WTC11 (cell line): ENCODE data around the gene SMIM28. TPM values are rescaled to one million over a fixed set of nuclear protein-coding genes. Genes with fewer than 3 reads are reported as not detected.

Experiments used
- ATAC-seq: fragments of 200-7000 bp; cut with Tn5 transposase; 2 replicates; pipeline ENCODE4 v1.10.0; 2021; ENCODE audit warnings: mild to moderate bottlenecking, moderate library complexity
- CTCF ChIA-PET: fragments of 300-600 bp; sonication (Branson Sonifier 250); formaldehyde crosslinking; loops from one replicate; lab custom pipeline; 2021; ENCODE audit warnings: antibody characterized with exemption; lab: Charles Lee
- POLR2A ChIA-PET: fragments of 350-600 bp; sonication (Branson Sonifier 250); formaldehyde crosslinking; loops from one replicate; lab custom pipeline; 2021; ENCODE audit warnings: antibody characterized with exemption; lab: Charles Lee
- DNase-seq: peaks from one replicate; pipeline ENCODE4 v3.0.0; 2021; ENCODE audit warnings: low spot score
- H3K27ac Mint-ChIP-seq: 2 replicates; pipeline ENCODE4 v1.8.0; 2021; ENCODE audit warnings: mixed read lengths
- H3K27me3 Mint-ChIP-seq: 2 replicates; pipeline ENCODE4 v1.8.0; 2021; ENCODE audit warnings: low read depth, mild to moderate bottlenecking, moderate library complexity, mixed read lengths
- H3K36me3 Mint-ChIP-seq: 2 replicates; pipeline ENCODE4 v1.8.0; 2021; ENCODE audit warnings: mixed read lengths
- H3K4me1 Mint-ChIP-seq: 2 replicates; pipeline ENCODE4 v1.8.0; 2022; ENCODE audit warnings: mixed read lengths
- H3K4me3 Mint-ChIP-seq: 2 replicates; pipeline ENCODE4 v1.8.0; 2021; ENCODE audit warnings: mild to moderate bottlenecking, moderate library complexity, mixed read lengths
- H3K9me3 Mint-ChIP-seq: 2 replicates; pipeline ENCODE4 v1.8.0; 2021; ENCODE audit warnings: mixed read lengths
- CREB1 ChIP-seq: sonication (generic); formaldehyde crosslinking; IDR thresholded peaks from 2 replicates; pipeline ENCODE4 v1.8.0; 2023; ENCODE audit warnings: mild to moderate bottlenecking, missing genetic modification reagents
- ETV6 ChIP-seq: sonication (generic); formaldehyde crosslinking; IDR thresholded peaks from 2 replicates; pipeline ENCODE4 v1.8.1; 2022; ENCODE audit warnings: mild to moderate bottlenecking, missing genetic modification reagents
- HMGA2 ChIP-seq: fragments of 250-450 bp; sonication (Bioruptor Pico); IDR thresholded peaks from 2 replicates; pipeline ENCODE4 v1.4.0; 2021; ENCODE audit warnings: mild to moderate bottlenecking, moderate library complexity
- JUN ChIP-seq: sonication (generic); formaldehyde crosslinking; IDR thresholded peaks from 2 replicates; pipeline ENCODE4 v1.8.0; 2023; ENCODE audit warnings: mild to moderate bottlenecking, missing genetic modification reagents
- MYBL2 ChIP-seq: sonication (generic); formaldehyde crosslinking; IDR thresholded peaks from 2 replicates; pipeline ENCODE4 v1.8.1; 2023; ENCODE audit warnings: mild to moderate bottlenecking, moderate library complexity, missing genetic modification reagents
- NR2C2 ChIP-seq: sonication (generic); formaldehyde crosslinking; IDR thresholded peaks from 2 replicates; pipeline ENCODE4 v1.8.0; 2022; ENCODE audit warnings: mild to moderate bottlenecking, missing genetic modification reagents
- NR3C1 ChIP-seq: sonication (generic); formaldehyde crosslinking; conservative IDR thresholded peaks from 2 replicates; pipeline ENCODE4 v1.8.1; 2023; ENCODE audit warnings: low read depth, mild to moderate bottlenecking, missing genetic modification reagents
- RORB ChIP-seq: fragments of 250-450 bp; sonication (Bioruptor Pico); IDR thresholded peaks from 2 replicates; pipeline ENCODE4 v1.9.0; 2021; ENCODE audit warnings: mild to moderate bottlenecking
- SMAD3 ChIP-seq: sonication (generic); formaldehyde crosslinking; IDR thresholded peaks from 2 replicates; pipeline ENCODE4 v1.8.0; 2022; ENCODE audit warnings: missing genetic modification reagents, mild to moderate bottlenecking, borderline replicate concordance
- SP1 ChIP-seq: sonication (generic); formaldehyde crosslinking; conservative IDR thresholded peaks from 2 replicates; pipeline ENCODE4 v1.8.1; 2022; ENCODE audit warnings: missing genetic modification reagents
- TEAD4 ChIP-seq: sonication (generic); formaldehyde crosslinking; IDR thresholded peaks from 2 replicates; pipeline ENCODE4 v1.8.0; 2022; ENCODE audit warnings: mild to moderate bottlenecking, missing genetic modification reagents
- ZNF219 ChIP-seq: sonication (generic); formaldehyde crosslinking; IDR thresholded peaks from 2 replicates; pipeline ENCODE4 v1.8.0; 2023; ENCODE audit warnings: missing genetic modification reagents, mild to moderate bottlenecking, borderline replicate concordance
- ZNF263 ChIP-seq: sonication (generic); formaldehyde crosslinking; IDR thresholded peaks from 2 replicates; pipeline ENCODE4 v1.8.1; 2022; ENCODE audit warnings: low read depth, mild to moderate bottlenecking, moderate library complexity, missing genetic modification reagents
- ZNF317 ChIP-seq: sonication (generic); formaldehyde crosslinking; IDR thresholded peaks from 2 replicates; pipeline ENCODE4 v1.8.1; 2023; ENCODE audit warnings: low read depth, mild to moderate bottlenecking, moderate library complexity, missing genetic modification reagents, borderline replicate concordance
- ZNF423 ChIP-seq: fragments of 250-450 bp; sonication (Bioruptor Pico); IDR thresholded peaks from 2 replicates; pipeline ENCODE4 v2.1.2; 2022; ENCODE audit warnings: mild to moderate bottlenecking, moderate library complexity
- total RNA-seq: library from RNA; stranded (reverse); gene quantifications from 3 replicates; pipeline ENCODE4 v1.2.3, GENCODE V29; 2021
- TF ChIP-seq, protein P1 (sequence below): sonication (generic); formaldehyde crosslinking; IDR thresholded peaks from 2 replicates; pipeline ENCODE4 v1.8.0; 2022; ENCODE audit warnings: mild to moderate bottlenecking, missing genetic modification reagents
- TF ChIP-seq, protein P2 (sequence below): sonication (generic); formaldehyde crosslinking; IDR thresholded peaks from 2 replicates; pipeline ENCODE4 v1.8.0; 2022; ENCODE audit warnings: mild to moderate bottlenecking, missing genetic modification reagents
- TF ChIP-seq, protein P3 (sequence below): sonication (generic); formaldehyde crosslinking; IDR thresholded peaks from 2 replicates; pipeline ENCODE4 v1.8.0; 2023; ENCODE audit warnings: missing genetic modification reagents
- TF ChIP-seq, protein P4 (sequence below): fragments of 250-450 bp; sonication (Bioruptor Pico); IDR thresholded peaks from 2 replicates; pipeline ENCODE4 v1.8.0; 2021; ENCODE audit warnings: mild to moderate bottlenecking
- TF ChIP-seq, protein P5 (sequence below): fragments of 250-450 bp; sonication (Bioruptor Pico); conservative IDR thresholded peaks from 2 replicates; pipeline ENCODE4 v1.9.0; 2021; ENCODE audit warnings: mild to moderate bottlenecking
- TF ChIP-seq, protein P6 (sequence below): sonication (generic); formaldehyde crosslinking; conservative IDR thresholded peaks from 2 replicates; pipeline ENCODE4 v1.8.1; 2022; ENCODE audit warnings: mild to moderate bottlenecking, missing genetic modification reagents
- TF ChIP-seq, protein P7 (sequence below): sonication (generic); formaldehyde crosslinking; IDR thresholded peaks from 2 replicates; pipeline ENCODE4 v1.8.1; 2023; ENCODE audit warnings: mild to moderate bottlenecking, missing genetic modification reagents, borderline replicate concordance

SMIM28 gene
- total RNA-seq, 1 experiment from 2014 or later, result not detected

DNA sequence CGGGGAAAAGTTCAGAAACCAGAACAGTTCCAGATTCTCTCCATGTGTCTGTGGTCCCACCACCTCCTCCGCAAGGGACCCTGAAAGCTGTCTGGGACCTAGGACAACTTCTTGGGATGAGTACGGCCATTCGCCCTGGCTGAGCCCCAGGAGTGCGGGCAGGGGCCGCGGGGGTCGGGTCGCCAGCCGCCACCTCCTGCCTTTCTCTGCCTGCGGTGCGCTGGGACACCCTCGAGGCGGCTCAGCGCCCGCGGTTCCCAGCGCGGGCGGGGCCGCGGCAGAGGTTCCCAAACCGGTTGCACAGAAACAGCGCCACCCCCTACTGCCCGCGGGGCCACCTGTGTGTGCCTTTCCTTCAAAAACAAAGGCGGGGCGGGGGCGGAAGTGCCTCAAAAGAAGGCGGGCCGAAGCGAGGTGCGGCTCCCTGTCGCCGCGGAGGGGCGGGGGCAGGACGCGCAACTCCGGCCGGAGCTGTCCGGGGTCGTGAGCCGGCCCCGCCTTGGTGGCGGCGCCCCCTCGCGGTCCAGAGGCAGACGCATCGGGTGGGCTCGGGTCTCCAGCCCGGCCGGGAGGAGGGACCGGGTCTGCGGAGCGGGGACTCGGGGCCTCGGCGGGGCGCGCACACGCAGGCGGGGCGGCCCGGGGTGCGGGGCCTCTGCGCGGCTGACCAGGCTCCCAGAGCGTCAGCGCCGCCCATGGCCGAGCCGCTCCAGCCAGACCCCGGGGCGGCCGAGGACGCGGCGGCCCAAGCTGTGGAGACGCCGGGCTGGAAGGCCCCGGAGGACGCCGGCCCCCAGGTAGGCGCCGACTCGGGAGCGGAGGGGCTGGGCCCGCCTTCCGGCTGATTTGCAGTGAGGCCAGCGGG is 26.3 kb downstream of the SMIM28 start, which contains the start of gene HEBP2 (continued):
- TF ChIP-seq RORB (CRISPR knock-in tag), result no peak
- TF ChIP-seq CREB1 (CRISPR knock-in tag), result no peak; the same call in 1 of the 2 replicates
- TF ChIP-seq TEAD4 (CRISPR knock-in tag), result no peak
- no peak for TF ChIP-seq ZNF317 (CRISPR knock-in tag)
- TF ChIP-seq, protein P1, sequence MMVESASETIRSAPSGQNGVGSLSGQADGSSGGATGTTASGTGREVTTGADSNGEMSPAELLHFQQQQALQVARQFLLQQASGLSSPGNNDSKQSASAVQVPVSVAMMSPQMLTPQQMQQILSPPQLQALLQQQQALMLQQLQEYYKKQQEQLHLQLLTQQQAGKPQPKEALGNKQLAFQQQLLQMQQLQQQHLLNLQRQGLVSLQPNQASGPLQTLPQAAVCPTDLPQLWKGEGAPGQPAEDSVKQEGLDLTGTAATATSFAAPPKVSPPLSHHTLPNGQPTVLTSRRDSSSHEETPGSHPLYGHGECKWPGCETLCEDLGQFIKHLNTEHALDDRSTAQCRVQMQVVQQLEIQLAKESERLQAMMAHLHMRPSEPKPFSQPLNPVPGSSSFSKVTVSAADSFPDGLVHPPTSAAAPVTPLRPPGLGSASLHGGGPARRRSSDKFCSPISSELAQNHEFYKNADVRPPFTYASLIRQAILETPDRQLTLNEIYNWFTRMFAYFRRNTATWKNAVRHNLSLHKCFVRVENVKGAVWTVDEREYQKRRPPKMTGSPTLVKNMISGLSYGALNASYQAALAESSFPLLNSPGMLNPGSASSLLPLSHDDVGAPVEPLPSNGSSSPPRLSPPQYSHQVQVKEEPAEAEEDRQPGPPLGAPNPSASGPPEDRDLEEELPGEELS (CRISPR knock-in tag), result peak; percentile 62; the same call in 1 of the 2 replicates
- peak; percentile 81 for TF ChIP-seq ZNF423 (CRISPR knock-in tag)
- TF ChIP-seq ZNF219 (CRISPR knock-in tag), result no peak
- TF ChIP-seq NR3C1, result no peak
- TF ChIP-seq NR2C2, result no peak
- peak; percentile 82 for TF ChIP-seq SP1 (CRISPR knock-in tag)
- TF ChIP-seq, protein P2, sequence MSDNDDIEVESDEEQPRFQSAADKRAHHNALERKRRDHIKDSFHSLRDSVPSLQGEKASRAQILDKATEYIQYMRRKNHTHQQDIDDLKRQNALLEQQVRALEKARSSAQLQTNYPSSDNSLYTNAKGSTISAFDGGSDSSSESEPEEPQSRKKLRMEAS (CRISPR knock-in tag), result 0 out of 2 replicates have a peak, but pooled peaks have one; percentile 30
- peak; percentile 58; the same call in 1 of the 2 replicates for TF ChIP-seq ZNF263
- TF ChIP-seq, protein P3, sequence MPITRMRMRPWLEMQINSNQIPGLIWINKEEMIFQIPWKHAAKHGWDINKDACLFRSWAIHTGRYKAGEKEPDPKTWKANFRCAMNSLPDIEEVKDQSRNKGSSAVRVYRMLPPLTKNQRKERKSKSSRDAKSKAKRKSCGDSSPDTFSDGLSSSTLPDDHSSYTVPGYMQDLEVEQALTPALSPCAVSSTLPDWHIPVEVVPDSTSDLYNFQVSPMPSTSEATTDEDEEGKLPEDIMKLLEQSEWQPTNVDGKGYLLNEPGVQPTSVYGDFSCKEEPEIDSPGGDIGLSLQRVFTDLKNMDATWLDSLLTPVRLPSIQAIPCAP (CRISPR knock-in tag), result no peak
- peak; percentile 87; the same call in 1 of the 2 replicates for TF ChIP-seq ETV6
- no peak for TF ChIP-seq HMGA2
- TF ChIP-seq, protein P4, sequence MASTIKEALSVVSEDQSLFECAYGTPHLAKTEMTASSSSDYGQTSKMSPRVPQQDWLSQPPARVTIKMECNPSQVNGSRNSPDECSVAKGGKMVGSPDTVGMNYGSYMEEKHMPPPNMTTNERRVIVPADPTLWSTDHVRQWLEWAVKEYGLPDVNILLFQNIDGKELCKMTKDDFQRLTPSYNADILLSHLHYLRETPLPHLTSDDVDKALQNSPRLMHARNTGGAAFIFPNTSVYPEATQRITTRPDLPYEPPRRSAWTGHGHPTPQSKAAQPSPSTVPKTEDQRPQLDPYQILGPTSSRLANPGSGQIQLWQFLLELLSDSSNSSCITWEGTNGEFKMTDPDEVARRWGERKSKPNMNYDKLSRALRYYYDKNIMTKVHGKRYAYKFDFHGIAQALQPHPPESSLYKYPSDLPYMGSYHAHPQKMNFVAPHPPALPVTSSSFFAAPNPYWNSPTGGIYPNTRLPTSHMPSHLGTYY (CRISPR knock-in tag), result no peak
- TF ChIP-seq, all 79 proteins: peak for 23

DNA sequence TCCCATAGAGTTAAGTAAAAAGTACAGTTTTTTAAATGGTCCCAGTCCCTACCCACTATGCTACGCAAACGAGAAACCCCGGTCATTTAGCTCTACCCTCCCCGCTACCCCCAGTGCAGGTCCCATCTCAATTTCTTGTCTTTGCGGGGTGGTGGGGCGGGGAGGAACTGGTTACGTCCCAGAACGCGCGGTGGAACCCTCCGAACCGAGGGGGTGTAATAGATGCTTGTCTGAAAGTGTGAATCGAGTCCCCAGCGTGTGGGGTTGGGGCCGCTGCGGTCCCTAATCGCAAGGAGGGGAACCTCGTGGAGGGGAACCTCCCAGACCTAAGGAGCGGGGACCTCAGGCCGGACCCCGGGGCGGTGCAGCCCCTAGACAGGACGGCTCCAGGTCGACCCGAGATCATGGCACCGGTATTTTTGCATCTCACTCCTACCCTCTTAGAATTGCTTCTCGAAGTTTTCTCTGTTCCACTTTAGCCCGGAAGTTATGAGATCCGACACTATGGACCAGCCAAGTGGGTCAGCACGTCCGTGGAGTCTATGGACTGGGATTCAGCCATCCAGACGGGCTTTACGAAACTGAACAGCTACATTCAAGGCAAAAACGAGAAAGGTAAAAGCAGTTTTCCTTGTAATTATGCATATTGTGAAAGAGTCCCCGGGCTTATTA is 27.1 kb downstream of the SMIM28 start:
- peaks cover 28% of the 10 kb centered on the region for H3K36me3 Mint-ChIP-seq
- CTCF ChIA-PET, result interaction anchor here (0.5 to 3.8 kb wide), 24 partner anchors 11 to 369 kb away, joined by 3 to 33 read pairs (median 4); partner anchors contain the start of gene CCDC28A
- POLR2A ChIA-PET, result interaction anchor here (0.5 to 1.5 kb wide), 5 partner anchors 75 to 434 kb away, joined by 3 to 4 read pairs (median 3); partner anchors contain the start of genes ARFGEF3 and PERP

More for the DNA sequence above, 27.1 kb downstream of the SMIM28 start:
- TF ChIP-seq, protein P5, sequence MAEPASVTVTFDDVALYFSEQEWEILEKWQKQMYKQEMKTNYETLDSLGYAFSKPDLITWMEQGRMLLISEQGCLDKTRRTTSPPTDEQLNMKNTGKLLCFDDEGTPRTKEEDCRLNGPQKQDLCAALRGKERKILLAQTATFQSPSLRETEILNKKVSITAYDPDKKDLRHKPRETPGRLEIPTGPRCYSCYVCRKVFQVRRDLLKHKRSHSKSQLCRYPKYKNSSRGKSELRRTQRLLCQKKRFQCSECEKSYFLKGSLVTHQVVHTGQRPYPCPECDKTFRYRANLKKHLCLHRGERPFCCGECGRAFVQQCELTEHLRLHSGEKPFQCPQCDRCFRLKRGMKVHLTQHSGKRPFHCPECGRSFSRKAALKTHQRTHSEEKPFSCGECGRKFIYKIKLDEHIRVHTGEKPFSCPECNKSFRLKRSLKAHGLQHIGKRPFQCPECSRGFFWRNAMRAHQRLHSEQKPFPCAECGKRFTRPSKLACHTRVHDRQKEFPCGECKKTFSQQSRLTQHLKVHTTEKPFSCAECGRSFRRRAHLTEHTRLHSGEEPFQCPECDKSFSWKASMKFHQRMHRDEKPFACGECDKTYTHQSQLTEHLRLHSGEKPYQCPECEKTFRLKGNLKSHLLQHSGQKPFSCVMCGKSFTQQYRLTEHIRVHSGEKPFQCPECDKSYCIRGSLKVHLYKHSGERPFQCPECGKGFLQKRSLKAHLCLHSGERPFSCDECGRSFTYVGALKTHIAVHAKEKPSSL (CRISPR knock-in tag), result no peak
- TF ChIP-seq, protein P6, sequence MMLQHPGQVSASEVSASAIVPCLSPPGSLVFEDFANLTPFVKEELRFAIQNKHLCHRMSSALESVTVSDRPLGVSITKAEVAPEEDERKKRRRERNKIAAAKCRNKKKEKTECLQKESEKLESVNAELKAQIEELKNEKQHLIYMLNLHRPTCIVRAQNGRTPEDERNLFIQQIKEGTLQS (CRISPR knock-in tag), result no peak
- TF ChIP-seq JUN (CRISPR knock-in tag), result no peak
- TF ChIP-seq, protein P7, sequence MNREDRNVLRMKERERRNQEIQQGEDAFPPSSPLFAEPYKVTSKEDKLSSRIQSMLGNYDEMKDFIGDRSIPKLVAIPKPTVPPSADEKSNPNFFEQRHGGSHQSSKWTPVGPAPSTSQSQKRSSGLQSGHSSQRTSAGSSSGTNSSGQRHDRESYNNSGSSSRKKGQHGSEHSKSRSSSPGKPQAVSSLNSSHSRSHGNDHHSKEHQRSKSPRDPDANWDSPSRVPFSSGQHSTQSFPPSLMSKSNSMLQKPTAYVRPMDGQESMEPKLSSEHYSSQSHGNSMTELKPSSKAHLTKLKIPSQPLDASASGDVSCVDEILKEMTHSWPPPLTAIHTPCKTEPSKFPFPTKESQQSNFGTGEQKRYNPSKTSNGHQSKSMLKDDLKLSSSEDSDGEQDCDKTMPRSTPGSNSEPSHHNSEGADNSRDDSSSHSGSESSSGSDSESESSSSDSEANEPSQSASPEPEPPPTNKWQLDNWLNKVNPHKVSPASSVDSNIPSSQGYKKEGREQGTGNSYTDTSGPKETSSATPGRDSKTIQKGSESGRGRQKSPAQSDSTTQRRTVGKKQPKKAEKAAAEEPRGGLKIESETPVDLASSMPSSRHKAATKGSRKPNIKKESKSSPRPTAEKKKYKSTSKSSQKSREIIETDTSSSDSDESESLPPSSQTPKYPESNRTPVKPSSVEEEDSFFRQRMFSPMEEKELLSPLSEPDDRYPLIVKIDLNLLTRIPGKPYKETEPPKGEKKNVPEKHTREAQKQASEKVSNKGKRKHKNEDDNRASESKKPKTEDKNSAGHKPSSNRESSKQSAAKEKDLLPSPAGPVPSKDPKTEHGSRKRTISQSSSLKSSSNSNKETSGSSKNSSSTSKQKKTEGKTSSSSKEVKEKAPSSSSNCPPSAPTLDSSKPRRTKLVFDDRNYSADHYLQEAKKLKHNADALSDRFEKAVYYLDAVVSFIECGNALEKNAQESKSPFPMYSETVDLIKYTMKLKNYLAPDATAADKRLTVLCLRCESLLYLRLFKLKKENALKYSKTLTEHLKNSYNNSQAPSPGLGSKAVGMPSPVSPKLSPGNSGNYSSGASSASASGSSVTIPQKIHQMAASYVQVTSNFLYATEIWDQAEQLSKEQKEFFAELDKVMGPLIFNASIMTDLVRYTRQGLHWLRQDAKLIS (CRISPR knock-in tag), result 0 out of 2 replicates have a peak, but pooled peaks have one; percentile 58
- TF ChIP-seq SMAD3, result no peak
- TF ChIP-seq MYBL2 (CRISPR knock-in tag), result 0 out of 2 replicates have a peak, but pooled peaks have one; percentile 5
- TF ChIP-seq, all 79 proteins: peak for 2
- peaks cover 14% of the 10 kb centered on the region for H3K4me1 Mint-ChIP-seq
- H3K4me3 Mint-ChIP-seq, result peak overlapping the region; percentile 85
- no peaks in the 10 kb centered on the region for H3K9me3 Mint-ChIP-seq
- peak; percentile 4 for ATAC-seq
- peaks cover 6% of the 10 kb centered on the region for H3K27me3 Mint-ChIP-seq
- peak; percentile 38 for DNase-seq
- no peak overlapping the region; the same call in 1 of the 2 replicates for H3K27ac Mint-ChIP-seq
